GM12892 (cell line): Measurements from ENCODE around the gene STPG3.
A peak's percentile ranks its signal among the peaks of the same experiment; 100 is the strongest.

Experiments used
- POLR2A ChIP-seq: IDR thresholded peaks from 2 replicates; pipeline ENCODE4 v1.6.1; 2011; ENCODE audit warnings: low read depth, low read length, control low read depth
- POLR2AphosphoS5 ChIP-seq: IDR thresholded peaks from 2 replicates; pipeline ENCODE4 v1.6.1; 2011; ENCODE audit warnings: low read depth, low read length, control low read depth
- TAF1 ChIP-seq: IDR thresholded peaks from 2 replicates; pipeline ENCODE4 v1.6.1; 2011; ENCODE audit warnings: low read depth, mild to moderate bottlenecking, control low read depth, low read length, borderline replicate concordance

DNA sequence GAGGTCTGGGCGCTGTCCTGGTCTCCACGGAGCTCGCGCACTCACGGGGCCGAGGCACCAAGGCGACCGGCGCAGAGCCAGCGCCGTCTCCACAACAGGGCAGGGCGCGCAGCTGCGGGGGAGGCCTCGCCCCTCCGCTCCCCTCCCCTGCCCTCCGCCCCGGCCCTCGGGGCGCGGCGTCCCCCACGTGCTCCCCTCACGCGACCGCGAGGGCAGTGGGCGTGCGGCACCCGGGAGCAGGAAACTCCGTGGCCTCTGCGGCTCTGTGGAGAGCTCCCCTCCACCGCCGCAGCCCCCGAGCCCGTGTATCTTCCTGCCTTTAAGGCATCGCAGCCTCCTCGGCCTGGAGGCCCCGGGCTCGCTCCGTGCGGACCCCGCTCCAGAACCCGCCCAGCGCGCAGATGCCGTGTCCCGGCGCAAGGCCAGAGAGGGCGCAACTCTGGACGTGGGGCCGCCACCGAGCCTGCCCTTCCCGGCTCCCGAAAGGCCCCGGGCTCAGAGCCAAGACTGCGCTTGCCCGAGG is 10.7 kb upstream of the STPG3 start:
- TF ChIP-seq POLR2AphosphoS5 = no peak
- TF ChIP-seq POLR2A = no peak
- 0 out of 2 replicates have a peak, but pooled peaks have one; percentile 9 for TF ChIP-seq TAF1
